Measurements from ENCODE around the gene SFT2D1.

SFT2D1 gene

DNA sequence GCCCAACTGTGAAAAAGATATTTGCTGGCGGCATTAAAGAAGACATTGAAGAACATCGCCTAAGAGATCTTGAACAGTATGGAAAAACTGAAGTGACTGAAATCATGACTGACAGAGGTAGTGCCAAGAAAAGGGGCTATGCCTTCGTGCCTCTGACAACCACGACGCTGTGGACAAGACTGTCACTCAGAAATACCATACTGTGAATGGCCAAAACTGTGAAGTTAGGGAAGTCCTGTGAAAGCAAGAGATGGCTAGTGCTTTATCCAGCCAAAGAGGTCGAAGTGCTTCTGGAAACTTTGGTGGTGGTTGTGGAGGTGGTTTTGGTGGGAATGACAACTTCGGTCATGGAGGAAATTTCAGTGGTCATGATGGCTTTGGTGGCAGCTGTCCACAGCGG lies 7.5 kb downstream of the SFT2D1 start:
- no peak for DNase-seq (ENCODE audit: low read depth)
- H3K4me3 ChIP-seq (ENCODE audit: low read depth, low read length) = no peak overlapping the region
- no peak for TF ChIP-seq MYC (IDR thresholded peaks at IDR 0.05; ENCODE audit: low read depth, low read length)
- no peak for TF ChIP-seq POLR2A (IDR thresholded peaks at IDR 0.05; ENCODE audit: extremely low read depth, insufficient read length)
- TF ChIP-seq CTCF (IDR thresholded peaks at IDR 0.05; ENCODE audit: low read depth, low read length) = no peak
- no peak for TF ChIP-seq MAX (IDR thresholded peaks at IDR 0.05; ENCODE audit: low read depth, low read length)

DNA sequence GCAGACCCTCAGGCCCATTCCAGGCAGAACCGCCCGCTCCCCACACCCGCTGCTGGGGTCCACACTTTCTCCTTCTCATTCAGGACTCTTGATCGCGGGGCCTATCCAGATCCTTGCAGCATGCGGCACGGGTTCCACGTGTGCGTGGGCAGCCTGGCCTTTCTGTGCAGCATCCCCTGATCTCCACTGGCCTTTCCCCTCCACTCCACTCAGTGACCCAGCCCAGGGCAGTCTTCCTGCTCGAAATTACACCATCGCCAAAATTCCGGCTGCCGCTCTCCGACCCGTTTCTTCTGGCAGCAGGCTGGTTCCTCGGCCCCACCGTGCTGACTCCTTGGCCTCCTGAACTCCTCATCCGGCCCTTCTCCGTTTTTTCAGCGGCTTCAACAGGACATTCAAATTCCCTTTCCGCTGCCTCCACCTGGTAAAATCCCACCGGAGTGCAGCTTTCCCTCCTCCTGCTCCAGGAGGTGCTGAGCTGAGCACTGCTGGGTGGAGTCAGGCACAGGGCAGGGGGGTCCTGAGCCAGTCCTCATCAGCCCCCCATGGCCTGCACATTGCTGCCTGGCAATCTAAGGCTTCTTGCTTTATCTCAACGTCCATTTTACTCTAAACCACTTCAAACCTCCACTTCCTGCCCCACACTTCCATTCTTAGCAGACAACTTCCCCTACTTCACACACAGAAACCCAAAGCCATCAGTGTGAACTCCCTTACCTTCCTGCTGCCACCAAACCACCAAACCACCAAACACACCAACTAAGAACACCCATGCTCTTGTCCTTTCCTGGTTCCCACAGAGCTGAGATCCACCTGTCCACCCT lies 9.0 kb downstream of the SFT2D1 start:
- TF ChIP-seq CTCF (IDR thresholded peaks at IDR 0.05; ENCODE audit: low read depth, low read length) = no peak
- TF ChIP-seq MYC (IDR thresholded peaks at IDR 0.05; ENCODE audit: low read depth, low read length) = no peak
- H3K4me3 ChIP-seq (ENCODE audit: low read depth, low read length) = no peak overlapping the region
- DNase-seq (ENCODE audit: low read depth) = peak; percentile 66

DNA sequence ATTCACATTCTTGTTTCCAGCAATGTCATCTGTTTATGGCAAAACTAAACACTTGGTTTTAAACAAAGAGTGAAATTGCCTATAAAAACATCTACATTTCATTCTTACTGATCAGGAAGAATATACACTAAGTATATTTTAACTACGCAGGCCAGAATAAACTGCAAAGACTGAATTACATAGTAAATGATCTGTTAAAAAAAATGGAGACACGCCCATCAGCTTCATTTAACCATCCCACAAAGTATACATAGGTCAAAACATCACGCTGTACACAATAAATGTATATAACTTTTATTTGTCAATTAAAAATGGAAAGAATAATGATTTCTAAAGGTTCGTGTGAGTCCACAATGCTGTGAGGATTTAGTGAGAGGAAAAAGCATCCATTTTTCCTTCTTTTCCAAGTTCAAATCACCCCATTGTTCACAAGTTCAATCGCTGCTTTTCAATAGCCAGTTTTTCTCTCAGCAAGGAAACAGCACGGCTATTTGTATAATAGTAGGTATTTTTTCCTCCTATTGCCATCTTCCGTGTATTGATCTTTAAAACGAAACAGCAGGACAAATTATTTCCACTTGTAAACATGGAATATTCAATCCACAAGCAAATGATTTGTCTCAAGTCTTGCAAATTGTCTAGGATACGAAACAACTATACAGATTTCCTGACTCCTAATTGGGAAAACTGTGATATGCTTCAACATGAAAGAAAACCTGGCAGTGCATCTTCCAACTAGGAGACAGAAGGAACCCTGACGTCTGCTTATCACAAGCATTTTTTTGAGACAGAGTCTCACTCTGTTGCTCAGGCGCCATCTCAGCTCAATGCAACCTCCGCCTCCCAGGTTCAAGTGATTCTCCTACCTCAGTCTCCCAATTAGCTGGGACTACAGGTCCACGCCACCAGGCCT lies 10.6 kb downstream of the SFT2D1 start:
- no peak for DNase-seq (ENCODE audit: low read depth)
- H3K4me3 ChIP-seq (ENCODE audit: low read depth, low read length) = no peak overlapping the region
- no peak for TF ChIP-seq MYC (IDR thresholded peaks at IDR 0.05; ENCODE audit: low read depth, low read length)
- TF ChIP-seq MAX (IDR thresholded peaks at IDR 0.05; ENCODE audit: low read depth, low read length) = no peak
- no peak for TF ChIP-seq CTCF (IDR thresholded peaks at IDR 0.05; ENCODE audit: low read depth, low read length)
- TF ChIP-seq POLR2A (IDR thresholded peaks at IDR 0.05; ENCODE audit: extremely low read depth, insufficient read length) = no peak

- no peak for DNase-seq (ENCODE audit: low read depth)
- no peak overlapping the region for H3K4me3 ChIP-seq (ENCODE audit: low read depth, low read length)
- TF ChIP-seq CTCF (IDR thresholded peaks at IDR 0.05; ENCODE audit: low read depth, low read length) (no peak), POLR2A (IDR thresholded peaks at IDR 0.05; ENCODE audit: extremely low read depth, insufficient read length) (no peak), MAX (IDR thresholded peaks at IDR 0.05; ENCODE audit: low read depth, low read length) (no peak), MYC (IDR thresholded peaks at IDR 0.05; ENCODE audit: low read depth, low read length) (no peak)
These were observed 11.7 kb downstream of the SFT2D1 start for GRCh38 chr6:166330612-166331011.

DNA sequence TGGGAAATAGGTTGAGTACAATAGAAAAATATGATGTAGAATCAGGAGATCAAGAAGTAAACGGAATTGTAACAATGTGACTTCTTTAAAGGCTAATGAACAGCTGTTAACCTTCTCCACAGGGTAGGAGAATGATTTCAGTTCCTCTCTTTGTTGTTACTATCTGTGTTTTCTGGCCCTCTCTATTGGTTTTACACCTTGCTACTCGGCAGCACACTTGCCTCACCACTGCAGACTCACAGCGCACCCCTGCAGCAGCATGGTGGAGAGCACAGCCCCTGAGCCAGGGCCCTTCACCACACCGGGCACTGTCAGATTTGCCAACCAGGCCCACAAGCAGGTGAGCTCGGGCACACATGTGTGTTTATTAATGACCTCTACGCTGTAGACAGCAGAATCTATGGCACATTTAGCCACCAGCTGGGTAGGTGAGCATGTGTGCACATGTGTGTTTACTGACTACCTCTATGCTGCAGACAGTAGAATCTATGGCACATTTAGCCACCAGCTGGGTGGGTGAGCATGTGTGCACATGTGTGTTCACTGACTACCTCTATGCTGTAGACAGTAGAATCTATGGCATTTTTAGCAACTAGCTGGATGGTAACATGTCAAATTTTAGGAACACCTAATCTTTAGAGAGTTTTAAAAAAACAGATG lies 16.8 kb downstream of the SFT2D1 start:
- no peak overlapping the region for H3K4me3 ChIP-seq (ENCODE audit: low read depth, low read length)
- TF ChIP-seq MYC (IDR thresholded peaks at IDR 0.05; ENCODE audit: low read depth, low read length) (no peak), MAX (IDR thresholded peaks at IDR 0.05; ENCODE audit: low read depth, low read length) (no peak), CTCF (IDR thresholded peaks at IDR 0.05; ENCODE audit: low read depth, low read length) (no peak), POLR2A (IDR thresholded peaks at IDR 0.05; ENCODE audit: extremely low read depth, insufficient read length) (no peak)
- no peak for DNase-seq (ENCODE audit: low read depth)
